Adipocyte (in vitro differentiated cells): ENCODE data around the gene TTBK2.

Experiments used
- DNase-seq: peaks from one replicate; pipeline ENCODE4 v3.0.0-alpha.2; 2015; ENCODE audit warnings: low read depth
- H3K27me3 ChIP-seq: replicated peaks from 2 replicates; pipeline ENCODE4 v1.7.0; 2013; ENCODE audit warnings: mild to moderate bottlenecking, low read length, moderate library complexity; ENCODE audit not compliant: control insufficient read depth, insufficient read depth
- H3K36me3 ChIP-seq: 2 replicates; pipeline ENCODE4 v1.7.0; 2013; ENCODE audit warnings: low read length, mild to moderate bottlenecking, moderate library complexity; ENCODE audit not compliant: control insufficient read depth, insufficient read depth, severe bottlenecking
- H3K4me1 ChIP-seq: 2 replicates; pipeline ENCODE4 v1.7.0; 2013; ENCODE audit warnings: mild to moderate bottlenecking, low read length, moderate library complexity; ENCODE audit not compliant: control insufficient read depth, insufficient read depth
- H3K4me3 ChIP-seq: 2 replicates; pipeline ENCODE4 v1.7.0; 2013; ENCODE audit warnings: mild to moderate bottlenecking, low read length, moderate library complexity
- H3K9ac ChIP-seq: 2 replicates; pipeline ENCODE4 v1.7.0; 2013; ENCODE audit warnings: mild to moderate bottlenecking, low read length, moderate library complexity
- H3K9me3 ChIP-seq: 2 replicates; pipeline ENCODE4 v1.7.0; 2013; ENCODE audit warnings: mild to moderate bottlenecking, low read length, moderate library complexity; ENCODE audit not compliant: control insufficient read depth

Gene TTBK2

DNA sequence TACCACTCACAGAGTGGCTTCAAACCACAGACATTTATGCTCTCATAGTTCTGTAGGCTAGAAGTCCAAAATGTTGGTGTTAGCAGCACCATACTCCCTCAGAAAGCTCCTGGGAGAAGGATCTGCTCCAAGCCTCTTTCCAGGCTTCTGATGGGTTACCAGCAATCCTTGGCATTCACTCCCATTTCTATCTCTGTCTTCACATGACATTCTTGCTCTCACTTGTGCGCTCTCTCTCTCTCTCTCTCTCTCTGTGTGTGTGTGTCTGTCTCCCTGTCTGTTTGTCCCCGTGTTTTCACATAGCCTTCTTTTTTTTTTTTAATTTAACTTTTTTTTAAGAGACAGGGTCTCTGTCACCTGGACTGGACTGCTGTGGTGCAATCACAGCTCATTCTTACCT lies 209.9 kb downstream of the TTBK2 start:
- H3K27me3 ChIP-seq: no peaks in the 10 kb centered on the region
- H3K36me3 ChIP-seq: no peaks in the 10 kb centered on the region
- H3K9ac ChIP-seq: no peak overlapping the region
- H3K4me3 ChIP-seq: no peak overlapping the region
- peaks cover 4% of the 10 kb centered on the region for H3K4me1 ChIP-seq
- no peak for DNase-seq
- H3K9me3 ChIP-seq: no peaks in the 10 kb centered on the region

DNA sequence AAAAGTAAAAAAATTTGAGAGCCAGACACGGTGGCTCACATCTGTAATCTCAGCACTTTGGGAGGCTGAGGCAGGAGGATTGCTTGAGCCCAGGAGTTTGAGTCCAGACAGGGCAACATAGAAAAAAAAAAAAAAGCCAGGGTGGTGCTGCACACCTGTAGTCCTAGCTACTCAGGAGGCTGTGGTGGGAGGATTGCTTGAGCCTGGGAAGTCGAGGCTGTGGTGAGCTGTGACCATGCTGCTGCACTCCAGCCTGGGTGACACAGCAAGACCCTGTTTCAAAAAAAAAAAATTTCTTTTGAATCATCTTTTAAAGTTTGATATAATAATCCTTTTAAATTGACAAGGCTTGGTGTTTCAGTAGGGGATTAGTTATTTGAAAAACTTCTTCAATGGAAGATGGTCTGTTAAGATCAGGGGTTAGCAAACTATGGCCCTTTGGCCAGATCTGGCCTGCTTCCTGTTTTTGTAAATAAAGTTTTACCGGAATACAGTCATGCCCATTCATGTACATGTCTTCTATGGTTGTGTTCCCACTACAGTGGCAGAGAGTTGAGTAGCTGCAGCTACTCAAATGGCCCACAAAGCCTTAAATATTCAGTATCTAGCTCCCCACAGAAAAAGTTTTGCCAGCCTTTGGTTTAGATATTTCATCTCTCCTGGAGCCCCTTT lies 212.6 kb downstream of the TTBK2 start:
- Histone ChIP-seq H3K4me3 (no peak overlapping the region), H3K36me3 (no peaks in the 10 kb centered on the region), H3K4me1 (peaks cover 4% of the 10 kb centered on the region), H3K9me3 (no peaks in the 10 kb centered on the region), H3K27me3 (no peaks in the 10 kb centered on the region), H3K9ac (no peak overlapping the region)
- DNase-seq: no peak

DNA sequence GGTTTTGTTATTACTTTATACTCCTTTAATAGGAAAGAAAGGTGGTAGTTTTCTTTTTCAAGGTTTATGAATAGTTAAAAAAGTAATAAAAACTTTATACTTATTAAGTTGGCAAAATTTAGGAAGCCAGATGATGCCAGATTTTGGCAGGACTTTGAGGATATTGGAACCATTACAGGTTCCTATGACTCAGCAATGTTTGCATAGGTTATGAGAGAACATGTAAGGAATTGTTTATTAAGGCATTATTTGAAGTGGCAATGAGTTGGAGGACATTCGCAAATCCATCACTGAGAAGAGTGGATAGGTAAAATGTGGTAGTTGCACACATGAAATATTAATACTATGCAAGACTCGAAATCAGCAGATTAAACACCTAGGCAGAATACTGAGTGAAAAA lies 213.5 kb downstream of the TTBK2 start:
- DNase-seq: peak; percentile 25
- Histone ChIP-seq H3K27me3 (no peaks in the 10 kb centered on the region), H3K9me3 (no peaks in the 10 kb centered on the region), H3K4me1 (peaks cover 4% of the 10 kb centered on the region), H3K4me3 (no peak overlapping the region), H3K9ac (no peak overlapping the region), H3K36me3 (no peaks in the 10 kb centered on the region)

DNA sequence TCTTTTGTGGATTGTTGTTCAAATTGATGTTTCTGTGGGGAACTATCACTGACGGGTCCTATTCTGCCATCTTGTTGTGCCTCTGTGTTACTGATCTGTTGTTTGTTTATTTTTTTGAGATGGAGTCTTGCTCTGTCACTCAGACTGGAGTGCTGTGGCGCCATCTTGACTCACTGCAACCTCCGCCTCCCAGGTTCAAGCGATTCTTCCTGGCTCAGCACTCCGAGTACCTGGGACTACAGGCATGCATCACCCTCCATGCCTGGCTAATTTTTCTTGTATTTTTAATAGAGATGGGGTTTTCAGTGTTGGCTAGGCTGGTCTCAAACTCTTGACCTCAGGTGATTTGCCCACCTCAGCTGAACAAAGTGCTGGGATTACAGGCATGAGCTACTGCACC lies 215.2 kb downstream of the TTBK2 start:
- Histone ChIP-seq H3K4me1 (peaks cover 4% of the 10 kb centered on the region), H3K27me3 (no peaks in the 10 kb centered on the region), H3K36me3 (no peaks in the 10 kb centered on the region), H3K9me3 (no peaks in the 10 kb centered on the region), H3K4me3 (no peak overlapping the region), H3K9ac (no peak overlapping the region)
- no peak for DNase-seq

- Histone ChIP-seq H3K9me3 (no peaks in the 10 kb centered on the region), H3K27me3 (no peaks in the 10 kb centered on the region), H3K4me1 (peaks cover 4% of the 10 kb centered on the region), H3K4me3 (no peak overlapping the region), H3K9ac (no peak overlapping the region), H3K36me3 (no peaks in the 10 kb centered on the region)
- peak; percentile 86 for DNase-seq
Observed at GRCh38 chr15:42704492-42704926, 216.1 kb downstream of the TTBK2 start.

DNA sequence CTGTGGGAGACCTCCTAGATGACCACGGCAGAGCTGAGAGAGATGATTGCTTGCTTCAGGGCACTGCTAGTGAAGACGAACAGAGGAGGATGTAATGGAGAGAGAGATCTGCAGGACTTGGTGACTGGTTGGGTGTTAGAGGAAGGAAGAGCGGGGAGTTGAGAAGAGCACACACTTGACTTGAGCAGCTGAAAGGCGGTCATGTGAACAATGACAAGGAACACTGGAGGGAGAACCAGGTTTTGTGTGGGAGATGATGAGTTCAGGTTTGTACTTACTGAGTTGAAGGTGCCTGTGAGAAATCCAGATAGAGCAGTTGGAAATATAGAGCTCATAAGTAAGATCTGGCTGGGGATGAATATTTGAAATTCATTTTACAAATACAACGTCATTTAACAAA lies 224.0 kb downstream of the TTBK2 start:
- Histone ChIP-seq H3K9ac (no peak overlapping the region), H3K4me3 (no peak overlapping the region), H3K36me3 (no peaks in the 10 kb centered on the region), H3K4me1 (no peaks in the 10 kb centered on the region), H3K27me3 (no peaks in the 10 kb centered on the region), H3K9me3 (no peaks in the 10 kb centered on the region)
- DNase-seq: no peak

- no peaks in the 10 kb centered on the region for H3K27me3 ChIP-seq
- no peak overlapping the region for H3K9ac ChIP-seq
- H3K36me3 ChIP-seq: no peaks in the 10 kb centered on the region
- no peak overlapping the region for H3K4me3 ChIP-seq
- no peaks in the 10 kb centered on the region for H3K9me3 ChIP-seq
- H3K4me1 ChIP-seq: no peaks in the 10 kb centered on the region
- no peak for DNase-seq
Observed at GRCh38 chr15:42695527-42696071, 225.0 kb downstream of the TTBK2 start.

DNA sequence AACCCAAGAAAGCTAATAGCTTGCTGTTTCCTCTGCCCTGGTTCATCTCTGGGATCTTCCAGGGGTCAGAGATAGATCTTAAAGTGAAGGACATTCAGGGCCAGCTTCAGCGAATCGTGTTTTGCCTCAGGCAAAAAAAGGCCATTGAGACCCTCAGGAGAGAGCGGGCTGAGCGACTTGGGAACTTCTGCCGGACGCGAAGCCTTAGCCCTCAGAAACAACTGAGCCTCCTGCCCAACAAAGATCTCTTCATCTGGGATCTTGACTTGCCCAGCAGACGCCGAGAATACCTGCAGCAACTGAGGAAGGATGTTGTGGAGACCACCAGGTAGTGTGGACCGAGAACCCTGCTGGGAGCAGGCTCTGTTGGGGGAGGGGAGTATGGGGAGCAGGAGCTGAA lies 226.2 kb downstream of the TTBK2 start:
- Histone ChIP-seq H3K9me3 (no peaks in the 10 kb centered on the region), H3K4me1 (no peaks in the 10 kb centered on the region), H3K27me3 (no peaks in the 10 kb centered on the region), H3K4me3 (no peak overlapping the region), H3K9ac (no peak overlapping the region), H3K36me3 (no peaks in the 10 kb centered on the region)
- DNase-seq: no peak

GRCh38 chr15:42693942-42694341 lies 226.6 kb downstream of the TTBK2 start:
- no peaks in the 10 kb centered on the region for H3K27me3 ChIP-seq

DNA sequence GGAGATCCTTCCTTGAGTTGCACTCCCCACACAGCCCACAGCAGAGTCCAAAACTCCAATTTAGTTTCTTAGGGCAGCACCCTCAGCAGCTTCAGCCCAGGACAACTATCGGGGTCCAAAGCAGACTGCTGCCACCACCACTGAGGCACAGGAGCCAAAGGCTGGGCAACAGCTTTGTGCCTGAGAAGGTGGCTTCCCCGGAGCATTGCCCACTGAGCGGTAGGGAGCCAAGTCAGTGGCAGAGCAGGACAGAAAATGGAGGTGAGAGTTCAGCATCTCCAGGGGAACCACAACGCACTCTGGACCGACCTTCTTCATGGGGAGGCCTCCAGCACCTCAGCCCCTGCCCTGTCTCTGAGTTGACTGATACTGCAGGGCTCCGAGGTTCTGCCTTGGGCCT lies 227.1 kb downstream of the TTBK2 start:
- no peaks in the 10 kb centered on the region for H3K9me3 ChIP-seq
- H3K4me3 ChIP-seq: no peak overlapping the region
- H3K9ac ChIP-seq: no peak overlapping the region
- no peak for DNase-seq
- no peaks in the 10 kb centered on the region for H3K36me3 ChIP-seq
- no peaks in the 10 kb centered on the region for H3K27me3 ChIP-seq
- no peaks in the 10 kb centered on the region for H3K4me1 ChIP-seq

More at GRCh38 chr15:42693942-42694341, 226.6 kb downstream of the TTBK2 start:
- Histone ChIP-seq H3K9ac (no peak overlapping the region), H3K36me3 (no peaks in the 10 kb centered on the region), H3K9me3 (no peaks in the 10 kb centered on the region), H3K4me3 (no peak overlapping the region), H3K4me1 (no peaks in the 10 kb centered on the region)
- no peak for DNase-seq

- Histone ChIP-seq H3K9me3 (no peaks in the 10 kb centered on the region), H3K4me1 (no peaks in the 10 kb centered on the region), H3K9ac (no peak overlapping the region), H3K36me3 (no peaks in the 10 kb centered on the region), H3K27me3 (no peaks in the 10 kb centered on the region), H3K4me3 (no peak overlapping the region)
- DNase-seq: no peak
Observed at GRCh38 chr15:42692997-42693396, 227.6 kb downstream of the TTBK2 start.

DNA sequence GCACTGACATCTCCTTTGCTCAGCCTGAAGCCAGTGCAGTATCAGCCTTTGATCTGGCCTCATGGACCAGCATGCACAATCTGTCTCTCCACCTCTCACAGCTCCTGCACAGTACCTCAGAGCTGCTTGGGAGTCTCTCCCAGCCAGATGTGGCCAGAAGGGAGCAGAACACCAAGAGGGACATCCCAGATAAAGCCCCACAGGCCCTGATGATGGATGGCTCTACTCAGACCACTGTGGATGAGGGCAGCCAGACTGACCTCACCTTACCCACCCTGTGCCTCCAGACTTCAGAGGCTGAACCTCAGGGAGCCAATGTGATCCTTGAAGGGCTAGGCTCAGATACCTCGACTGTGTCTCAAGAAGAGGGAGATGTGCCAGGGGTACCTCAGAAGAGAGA lies 228.0 kb downstream of the TTBK2 start:
- DNase-seq: no peak
- H3K27me3 ChIP-seq: no peaks in the 10 kb centered on the region
- H3K9ac ChIP-seq: no peak overlapping the region
- no peaks in the 10 kb centered on the region for H3K36me3 ChIP-seq
- H3K4me1 ChIP-seq: no peaks in the 10 kb centered on the region
- H3K4me3 ChIP-seq: no peak overlapping the region
- peaks cover 3% of the 10 kb centered on the region for H3K9me3 ChIP-seq
